DND-41 (cell line): Measurements from ENCODE around the gene NAXD.

Experiments
- ATAC-seq: fragments of 200-7000 bp; cut with Tn5 transposase; 3 replicates; pipeline ENCODE4 v1.9.1; 2021; ENCODE audit warnings: low read depth; ENCODE audit not compliant: insufficient read depth
- DNase-seq: peaks from one replicate; pipeline ENCODE4 v3.0.0-alpha.2; 2020
- H2AFZ ChIP-seq: 2 replicates; pipeline ENCODE4 v1.6.0; 2012; ENCODE audit warnings: low read depth, low read length
- H3K27ac ChIP-seq: 2 replicates; pipeline ENCODE4 v1.5.1; 2012; ENCODE audit warnings: low read length, inconsistent platforms
- H3K27me3 ChIP-seq: fragments of 200-600 bp; sonication (generic); 2 replicates; pipeline ENCODE4 v1.6.0; 2012; ENCODE audit warnings: low read length, mild to moderate bottlenecking, inconsistent platforms; ENCODE audit not compliant: insufficient read depth, poor library complexity
- H3K36me3 ChIP-seq: 2 replicates; pipeline ENCODE4 v1.5.1; 2012; ENCODE audit warnings: low read length, inconsistent platforms; ENCODE audit not compliant: insufficient read depth
- H3K4me1 ChIP-seq: 2 replicates; pipeline ENCODE4 v1.5.1; 2012; ENCODE audit warnings: mild to moderate bottlenecking, low read length; ENCODE audit not compliant: insufficient read depth
- H3K4me2 ChIP-seq: 2 replicates; pipeline ENCODE4 v1.6.0; 2012; ENCODE audit warnings: mild to moderate bottlenecking, moderate library complexity, low read length, inconsistent platforms; ENCODE audit not compliant: insufficient read depth
- H3K4me3 ChIP-seq, 2 experiments: fragments of 200-600 bp in 1 of 2; shearing (Covaris generic) in 1 of 2; 2 replicates each; pipeline ENCODE4 v1.5.1; 2012 to 2016; ENCODE audit warnings: inconsistent platforms in 2 of 2, low read length in 2 of 2, mild to moderate bottlenecking in 2 of 2, low read depth in 1 of 2, moderate library complexity in 1 of 2
- H3K79me2 ChIP-seq: 2 replicates; pipeline ENCODE4 v1.6.0; 2012; ENCODE audit warnings: low read length, inconsistent platforms; ENCODE audit not compliant: insufficient read depth
- H3K9ac ChIP-seq: 2 replicates; pipeline ENCODE4 v1.6.0; 2012; ENCODE audit warnings: low read depth, mild to moderate bottlenecking, inconsistent platforms, low read length, moderate library complexity
- H3K9me3 ChIP-seq: 2 replicates; pipeline ENCODE4 v1.5.1; 2012; ENCODE audit warnings: low read length, moderate library complexity, mild to moderate bottlenecking, inconsistent platforms; ENCODE audit not compliant: insufficient read depth, severe bottlenecking
- H4K20me1 ChIP-seq: 2 replicates; pipeline ENCODE4 v1.6.0; 2012; ENCODE audit warnings: low read length; ENCODE audit not compliant: insufficient read depth
- CTCF ChIP-seq: IDR thresholded peaks from 2 replicates; pipeline ENCODE4 v1.5.1; 2012; ENCODE audit warnings: borderline replicate concordance, low read length, moderate library complexity, mild to moderate bottlenecking; ENCODE audit not compliant: poor library complexity, severe bottlenecking; ENCODE audit errors: extremely low read depth
- EZH2 ChIP-seq: IDR thresholded peaks from 3 replicates; pipeline ENCODE4 v1.6.1; 2012; ENCODE audit warnings: borderline replicate concordance, low read depth, mild to moderate bottlenecking, moderate library complexity, low read length, inconsistent platforms; ENCODE audit not compliant: severe bottlenecking

The NAXD gene

GRCh38 chr13:110620596-110620995, 5.3 kb downstream of the NAXD start:
- Histone ChIP-seq H3K27ac (no peak overlapping the region), H3K79me2 (peaks cover 98% of the 10 kb centered on the region), H3K4me1 (peaks cover 17% of the 10 kb centered on the region), H4K20me1 (peaks cover 66% of the 10 kb centered on the region), H3K9me3 (no peaks in the 10 kb centered on the region), H2AFZ (no peak overlapping the region), H3K9ac (no peak overlapping the region), H3K4me3 (no peak overlapping the region), H3K4me2 (no peak overlapping the region), H3K27me3 (no peaks in the 10 kb centered on the region), H3K36me3 (peaks cover 38% of the 10 kb centered on the region)
- DNase-seq, result no peak
- no peak for ATAC-seq
- no peak for TF ChIP-seq CTCF
- no peak for TF ChIP-seq EZH2

GRCh38 chr13:110624766-110625756, 9.7 kb downstream of the NAXD start:
- Histone ChIP-seq H2AFZ (no peak overlapping the region), H3K4me3 (no peak overlapping the region), H3K27ac (no peak overlapping the region), H3K36me3 (peaks cover 61% of the 10 kb centered on the region), H3K9ac (no peak overlapping the region), H3K9me3 (no peaks in the 10 kb centered on the region), H4K20me1 (peaks cover 69% of the 10 kb centered on the region), H3K4me1 (no peaks in the 10 kb centered on the region), H3K4me2 (no peak overlapping the region), H3K79me2 (peaks cover 97% of the 10 kb centered on the region), H3K27me3 (no peaks in the 10 kb centered on the region)
- no peak for ATAC-seq
- TF ChIP-seq CTCF, result no peak
- TF ChIP-seq EZH2, result no peak
- no peak for DNase-seq

- Histone ChIP-seq H3K4me1 (no peaks in the 10 kb centered on the region), H2AFZ (no peak overlapping the region), H3K4me3 (no peak overlapping the region), H3K4me2 (no peak overlapping the region), H3K9me3 (no peaks in the 10 kb centered on the region), H3K79me2 (peaks cover 97% of the 10 kb centered on the region), H3K9ac (no peak overlapping the region), H3K27ac (no peak overlapping the region), H3K36me3 (peaks cover 66% of the 10 kb centered on the region), H4K20me1 (peaks cover 67% of the 10 kb centered on the region), H3K27me3 (no peaks in the 10 kb centered on the region)
- no peak for TF ChIP-seq CTCF
- TF ChIP-seq EZH2, result no peak
- DNase-seq, result no peak
- no peak for ATAC-seq
These were observed 10.5 kb downstream of the NAXD start for GRCh38 chr13:110625771-110626321.
